Measurements from ENCODE around the gene CHI3L2. TPM values are rescaled to one million over a fixed set of nuclear protein-coding genes. Genes with fewer than 3 reads are reported as not detected.

The CHI3L2 gene
- polyA plus RNA-seq, 6 donors from 2014 or later: 42.6 to 239 (median 159) TPM

GRCh38 chr1:111253876-111254275, 26.4 kb downstream of the CHI3L2 start:
- no peak for DNase-seq
- peak overlapping the region in 1 of 6 donors; percentile 37 for H3K27ac Mint-ChIP-seq
- no peaks in the 10 kb centered on the region for H3K36me3 Mint-ChIP-seq
- no peak for ATAC-seq (ENCODE audit: low read depth in 2 of 2)
- H3K4me1 Mint-ChIP-seq: peaks cover 0 to 4% (median 0%) of the 10 kb centered on the region in 3 donors
- H3K4me3 Mint-ChIP-seq: no peak overlapping the region
- no peaks in the 10 kb centered on the region for H3K9me3 Mint-ChIP-seq
- H3K27me3 Mint-ChIP-seq: peaks cover 0 to 14% (median 8%) of the 10 kb centered on the region in 3 donors

GRCh38 chr1:111256988-111257658, 29.6 kb downstream of the CHI3L2 start:
- Mint-ChIP-seq H3K36me3 (no peaks in the 10 kb centered on the region), H3K27ac (peak overlapping the region in 1 of 6 donors; percentile 61), H3K27me3 (peaks cover 0 to 14% (median 13%) of the 10 kb centered on the region in 3 donors), H3K4me3 (no peak overlapping the region), H3K4me1 (peaks cover 0 to 4% (median 0%) of the 10 kb centered on the region in 3 donors), H3K9me3 (peaks cover 0 to 3% (median 0%) of the 10 kb centered on the region in 7 donors)
- ATAC-seq (ENCODE audit: low read depth in 2 of 2): no peak
- no peak for DNase-seq

GRCh38 chr1:111267801-111268508, 40.4 kb downstream of the CHI3L2 start:
- H3K27me3 Mint-ChIP-seq: peaks cover 20 to 77% (median 42%) of the 10 kb centered on the region in 3 donors
- H3K27ac Mint-ChIP-seq: no peak overlapping the region
- H3K4me3 Mint-ChIP-seq: no peak overlapping the region
- peaks cover 16 to 20% (median 18%) of the 10 kb centered on the region in 3 donors for H3K4me1 Mint-ChIP-seq
- ATAC-seq (ENCODE audit: low read depth in 2 of 2) (no peak), DNase-seq (no peak)
- peaks cover 11 to 30% of the 10 kb centered on the region in 2 donors for H3K36me3 Mint-ChIP-seq
- H3K9me3 Mint-ChIP-seq: peaks cover 13 to 27% (median 16%) of the 10 kb centered on the region in 7 donors

GRCh38 chr1:111269825-111270406, 42.4 kb downstream of the CHI3L2 start:
- H3K4me3 Mint-ChIP-seq: peak overlapping the region in 4 of 8 donors; percentile 16 to 78 (median 50)
- H3K27me3 Mint-ChIP-seq: peaks cover 20 to 81% (median 50%) of the 10 kb centered on the region in 3 donors
- no peak for DNase-seq
- H3K27ac Mint-ChIP-seq: peak overlapping the region in 1 of 6 donors; percentile 28
- peak in 1 of 2 donors; percentile 79 for ATAC-seq (ENCODE audit: low read depth in 2 of 2)
- H3K4me1 Mint-ChIP-seq: peaks cover 16 to 20% (median 18%) of the 10 kb centered on the region in 3 donors
- H3K9me3 Mint-ChIP-seq: peaks cover 8 to 15% (median 11%) of the 10 kb centered on the region in 7 donors
- H3K36me3 Mint-ChIP-seq: peaks cover 8 to 26% of the 10 kb centered on the region in 2 donors

DNA sequence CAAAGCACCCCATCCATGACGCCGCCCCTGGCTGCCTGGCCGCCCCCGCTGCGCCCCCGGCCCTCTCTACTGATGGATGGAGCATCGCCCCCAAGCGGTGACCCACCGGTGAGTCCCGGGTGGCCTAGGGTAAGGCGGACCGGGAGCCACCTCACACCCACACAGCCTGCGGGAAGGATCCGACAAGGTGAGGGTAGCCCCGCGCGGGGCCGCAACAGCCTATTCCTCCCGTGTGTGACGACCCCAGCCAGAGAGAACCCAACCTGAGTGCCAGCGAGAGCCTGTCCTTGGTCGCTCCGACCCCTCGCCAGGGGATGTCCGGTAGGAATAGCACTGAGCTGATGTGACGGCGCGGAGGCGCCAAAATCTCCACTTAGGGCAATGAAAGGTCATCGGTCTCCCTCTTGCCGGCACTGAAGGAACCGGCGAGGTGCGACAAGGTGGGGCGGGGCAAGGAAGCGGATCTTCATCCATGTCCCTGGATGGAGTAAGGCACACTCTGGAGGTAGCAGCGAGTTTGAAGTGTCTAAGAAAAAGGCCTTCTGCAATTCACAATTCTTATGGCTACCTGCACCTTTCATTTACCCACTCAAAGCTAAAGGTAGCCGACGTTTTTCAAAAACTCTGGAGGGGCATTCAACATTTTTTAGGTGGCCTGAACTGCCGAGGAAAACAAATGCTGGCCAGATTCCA, 43.4 kb downstream of the CHI3L2 start:
- peaks cover 16 to 20% (median 18%) of the 10 kb centered on the region in 3 donors for H3K4me1 Mint-ChIP-seq
- peaks cover under 1 to 6% (median 4%) of the 10 kb centered on the region in 7 donors for H3K9me3 Mint-ChIP-seq
- no peak for DNase-seq
- peak overlapping the region; percentile 70 to 89 (median 81) for H3K4me3 Mint-ChIP-seq
- peak; percentile 35 to 43 for ATAC-seq (ENCODE audit: low read depth in 2 of 2)
- peak overlapping the region in 1 of 6 donors; percentile 15 for H3K27ac Mint-ChIP-seq
- peaks cover 20 to 73% (median 47%) of the 10 kb centered on the region in 3 donors for H3K27me3 Mint-ChIP-seq
- H3K36me3 Mint-ChIP-seq: peaks cover 8 to 16% of the 10 kb centered on the region in 2 donors

DNA sequence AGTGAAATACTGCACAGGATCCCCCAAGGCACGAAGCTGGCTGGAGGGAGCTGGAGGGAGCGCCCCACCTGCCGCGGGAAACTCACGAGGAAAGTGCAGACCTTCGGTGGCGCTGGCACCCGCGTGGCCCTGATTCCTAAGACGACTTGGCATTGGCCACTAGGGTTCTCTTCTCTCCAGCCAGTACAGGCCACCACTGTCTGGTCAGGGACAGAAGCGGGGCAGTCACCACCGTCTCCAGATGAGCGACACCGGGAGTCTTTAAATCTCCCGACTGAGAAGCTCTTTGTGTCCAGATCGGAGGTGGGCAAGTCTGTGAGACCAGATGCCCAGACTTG, 43.9 kb downstream of the CHI3L2 start:
- H3K4me3 Mint-ChIP-seq: peak overlapping the region; percentile 70 to 89 (median 81)
- H3K27ac Mint-ChIP-seq: peak overlapping the region in 3 of 6 donors; percentile 15 to 70 (median 63)
- no peak for DNase-seq
- peaks cover 0 to 3% (median under 1%) of the 10 kb centered on the region in 7 donors for H3K9me3 Mint-ChIP-seq
- H3K4me1 Mint-ChIP-seq: peaks cover 16 to 20% (median 18%) of the 10 kb centered on the region in 3 donors
- ATAC-seq (ENCODE audit: low read depth in 2 of 2): peak in 1 of 2 donors; percentile 16
- H3K27me3 Mint-ChIP-seq: peaks cover 20 to 68% (median 42%) of the 10 kb centered on the region in 3 donors
- peaks cover 5 to 11% of the 10 kb centered on the region in 2 donors for H3K36me3 Mint-ChIP-seq

DNA sequence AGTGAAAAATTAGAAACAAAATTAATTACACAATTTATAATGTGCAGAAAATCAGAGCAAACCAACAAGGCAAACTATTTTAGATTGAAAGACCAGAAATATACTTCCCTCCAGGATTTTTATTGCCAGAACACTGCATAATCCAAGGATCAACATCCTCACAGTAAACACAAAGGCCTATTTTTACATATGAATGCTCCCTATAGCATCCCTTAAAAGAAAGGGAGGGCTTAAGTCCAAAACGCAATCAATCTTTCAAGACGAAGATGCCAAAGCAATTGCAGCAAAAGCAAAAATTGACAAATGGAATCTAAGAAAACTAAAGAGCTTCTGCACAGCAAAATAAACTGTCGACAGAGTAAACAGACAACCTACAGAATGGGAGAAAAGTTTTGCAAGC, 44.6 kb downstream of the CHI3L2 start:
- DNase-seq (no peak), ATAC-seq (ENCODE audit: low read depth in 2 of 2) (no peak)
- H3K9me3 Mint-ChIP-seq: peaks cover 0 to 6% (median 0%) of the 10 kb centered on the region in 7 donors
- H3K27ac Mint-ChIP-seq: no peak overlapping the region
- H3K27me3 Mint-ChIP-seq: peaks cover 20 to 61% (median 38%) of the 10 kb centered on the region in 3 donors
- H3K4me1 Mint-ChIP-seq: peaks cover 16 to 20% (median 18%) of the 10 kb centered on the region in 3 donors
- H3K4me3 Mint-ChIP-seq: peak overlapping the region in 3 of 8 donors; percentile 40 to 81 (median 74)
- peaks cover 0 to 7% of the 10 kb centered on the region in 2 donors for H3K36me3 Mint-ChIP-seq

DNA sequence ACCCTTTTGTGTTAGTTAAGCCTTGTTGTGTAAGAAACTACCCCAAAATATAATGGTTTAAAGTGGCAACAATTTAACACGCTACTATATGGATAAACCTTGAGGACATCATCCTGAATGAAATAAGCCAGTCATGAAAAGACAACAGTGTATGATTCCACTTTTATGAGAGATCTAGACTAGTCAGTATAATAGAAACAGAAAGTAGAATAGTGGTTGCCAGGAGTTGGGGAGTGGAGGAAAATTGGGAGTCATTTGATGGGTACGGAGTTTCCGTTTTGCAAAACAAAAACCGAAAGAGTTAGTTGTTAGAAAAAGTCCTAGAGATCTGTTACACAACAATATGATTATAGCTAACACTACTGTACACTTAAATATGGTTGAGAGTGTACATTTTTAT, 47.1 kb downstream of the CHI3L2 start:
- Mint-ChIP-seq H3K4me1 (peaks cover 16 to 20% (median 18%) of the 10 kb centered on the region in 3 donors), H3K9me3 (peaks cover 0 to 6% (median 2%) of the 10 kb centered on the region in 7 donors), H3K36me3 (peaks cover 6 to 15% of the 10 kb centered on the region in 2 donors), H3K27me3 (peaks cover 15 to 59% (median 45%) of the 10 kb centered on the region in 3 donors), H3K27ac (no peak overlapping the region), H3K4me3 (no peak overlapping the region)
- no peak for DNase-seq
- no peak for ATAC-seq (ENCODE audit: low read depth in 2 of 2)

GRCh38 chr1:111275079-111275478, 47.6 kb downstream of the CHI3L2 start:
- peaks cover 0 to 6% (median 2%) of the 10 kb centered on the region in 7 donors for H3K9me3 Mint-ChIP-seq
- ATAC-seq (ENCODE audit: low read depth in 2 of 2) (no peak), DNase-seq (no peak)
- H3K27me3 Mint-ChIP-seq: peaks cover 11 to 56% (median 44%) of the 10 kb centered on the region in 3 donors
- no peak overlapping the region for H3K4me3 Mint-ChIP-seq
- peaks cover 15 to 17% (median 16%) of the 10 kb centered on the region in 3 donors for H3K4me1 Mint-ChIP-seq
- H3K27ac Mint-ChIP-seq: peak overlapping the region in 1 of 6 donors; percentile 61
- H3K36me3 Mint-ChIP-seq: peaks cover 6 to 15% of the 10 kb centered on the region in 2 donors

- Mint-ChIP-seq H3K4me3 (no peak overlapping the region), H3K4me1 (peaks cover 9% of the 10 kb centered on the region in 3 donors), H3K27ac (peak overlapping the region in 2 of 6 donors; percentile 12 to 61), H3K27me3 (peaks cover 9 to 48% (median 37%) of the 10 kb centered on the region in 3 donors), H3K9me3 (peaks cover 0 to 6% (median 2%) of the 10 kb centered on the region in 7 donors), H3K36me3 (peaks cover 6 to 15% of the 10 kb centered on the region in 2 donors)
- ATAC-seq (ENCODE audit: low read depth in 2 of 2): no peak
- no peak for DNase-seq
Measured at GRCh38 chr1:111275780-111276433, 48.4 kb downstream of the CHI3L2 start.

DNA sequence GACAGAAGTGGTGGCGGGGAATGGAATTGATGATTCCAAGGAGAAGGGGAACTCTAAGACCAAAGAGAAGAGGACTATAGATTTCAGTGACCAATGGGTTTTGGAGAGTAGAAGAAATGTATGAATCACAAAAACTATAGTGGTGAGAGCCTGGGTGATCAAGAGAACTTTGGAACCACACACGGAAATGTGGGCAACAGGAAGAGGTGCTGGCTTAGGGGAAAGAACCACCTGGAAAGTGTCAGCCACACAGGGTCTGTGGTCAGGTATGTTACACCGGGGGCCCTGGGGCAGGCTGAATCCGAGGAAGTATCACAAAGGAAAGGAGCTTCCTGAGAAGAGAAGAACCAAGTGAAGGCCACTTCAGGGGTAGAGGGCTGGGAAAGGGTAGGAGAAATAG, 51.6 kb downstream of the CHI3L2 start:
- peaks cover 0 to 20% (median 17%) of the 10 kb centered on the region in 3 donors for H3K27me3 Mint-ChIP-seq
- H3K27ac Mint-ChIP-seq: no peak overlapping the region
- H3K4me3 Mint-ChIP-seq: no peak overlapping the region
- DNase-seq: no peak
- peaks cover 6 to 8% of the 10 kb centered on the region in 2 donors for H3K36me3 Mint-ChIP-seq
- no peak for ATAC-seq (ENCODE audit: low read depth in 2 of 2)
- H3K4me1 Mint-ChIP-seq: no peaks in the 10 kb centered on the region
- peaks cover 0 to 6% (median 4%) of the 10 kb centered on the region in 7 donors for H3K9me3 Mint-ChIP-seq

DNA sequence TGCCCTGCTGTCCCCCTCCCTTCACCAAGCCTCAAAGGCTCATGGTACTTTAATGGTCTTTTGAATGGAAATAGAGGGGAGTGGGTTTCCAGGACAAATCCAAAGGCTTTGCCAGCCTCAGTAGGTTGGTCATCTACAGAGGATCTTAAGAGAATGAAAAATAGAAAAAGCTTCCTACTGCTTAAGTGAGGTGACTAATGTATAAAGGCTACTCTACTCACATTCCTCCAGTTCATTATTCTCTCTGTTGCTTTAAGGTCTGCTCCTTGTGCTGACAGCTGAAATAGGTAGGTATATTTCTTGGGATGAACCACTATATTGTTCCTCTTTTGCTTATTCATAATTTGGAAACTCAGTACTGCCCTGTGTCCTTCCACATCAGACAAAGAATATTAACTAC, 52.8 kb downstream of the CHI3L2 start:
- Mint-ChIP-seq H3K4me1 (no peaks in the 10 kb centered on the region), H3K27ac (no peak overlapping the region), H3K27me3 (peaks cover 0 to 17% (median 14%) of the 10 kb centered on the region in 3 donors), H3K36me3 (peaks cover 6 to 8% of the 10 kb centered on the region in 2 donors), H3K9me3 (peaks cover 0 to 6% (median 4%) of the 10 kb centered on the region in 7 donors), H3K4me3 (no peak overlapping the region)
- DNase-seq (no peak), ATAC-seq (ENCODE audit: low read depth in 2 of 2) (no peak)
